CD4-positive, alpha-beta T cell treated with Interleukin-2 at 100 ng/mL for 4 hours (primary cell): ENCODE measurements around the gene BLCAP.
"Not testable (repeated sequence)": the region's sequence is repeated elsewhere in the genome, so short reads cannot be mapped to it uniquely, and the experiment has no call there.

Experiments
- DNase-seq: peaks from one replicate; pipeline ENCODE4 v3.0.0-alpha.2; 2020; ENCODE audit warnings: low spot score

BLCAP gene

DNA sequence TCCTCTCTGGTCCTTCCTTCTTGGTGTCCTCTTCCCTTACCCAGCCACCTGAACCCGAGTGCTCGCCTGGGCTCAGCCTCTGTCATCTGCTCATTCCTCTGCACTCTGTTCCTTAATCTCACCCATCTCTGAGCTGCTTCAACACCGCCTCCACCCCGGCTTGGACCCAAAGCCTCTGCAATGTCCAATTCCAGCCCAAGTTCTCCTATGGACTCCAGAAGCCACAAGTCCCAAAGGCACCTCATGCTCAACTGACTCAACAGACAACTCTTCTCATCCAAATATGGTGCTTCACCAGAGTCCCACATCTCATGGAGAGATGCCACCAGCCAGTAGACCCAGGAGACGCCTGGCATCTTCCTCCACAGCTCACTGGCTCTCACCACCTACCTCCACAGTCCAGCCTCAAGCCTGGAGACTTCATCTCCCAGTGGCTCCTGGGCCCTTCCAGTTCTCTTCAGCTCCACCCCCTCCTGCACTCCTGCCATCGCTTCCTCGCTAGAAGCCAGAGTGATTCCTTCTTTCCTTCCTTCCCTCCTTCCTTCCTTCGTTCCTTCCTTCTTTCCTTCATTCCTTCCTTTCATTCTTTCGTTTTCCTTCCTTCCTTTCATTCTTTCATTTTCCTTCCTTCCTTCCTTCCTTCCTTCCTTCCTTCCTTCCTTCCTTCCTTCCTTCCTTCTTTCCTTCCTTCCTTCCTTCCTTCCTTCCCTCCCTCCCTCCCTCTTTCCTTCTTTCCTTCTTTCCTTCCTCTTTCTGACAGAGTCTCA, 47.6 kb downstream of the BLCAP start:
- DNase-seq: no peak

DNA sequence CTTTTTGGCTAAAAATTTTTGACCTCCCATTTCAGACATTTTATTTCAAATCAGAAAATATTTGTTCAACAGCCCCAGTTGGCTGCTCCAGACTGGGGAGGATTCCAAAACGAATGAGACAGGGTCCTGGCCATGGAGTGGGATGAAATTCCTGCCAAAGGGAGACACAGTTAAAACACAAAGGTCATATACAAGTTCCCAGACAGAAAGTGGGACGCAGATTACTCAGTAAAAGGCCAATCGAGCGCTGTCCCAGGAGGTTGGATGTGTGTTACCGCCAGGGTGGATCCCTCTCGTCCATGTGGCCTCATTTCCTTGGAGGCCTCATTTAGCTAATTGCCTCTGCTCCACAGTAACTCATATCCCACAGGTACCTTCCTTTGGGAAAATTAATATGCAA, 48.4 kb downstream of the BLCAP start:
- DNase-seq: no peak

DNA sequence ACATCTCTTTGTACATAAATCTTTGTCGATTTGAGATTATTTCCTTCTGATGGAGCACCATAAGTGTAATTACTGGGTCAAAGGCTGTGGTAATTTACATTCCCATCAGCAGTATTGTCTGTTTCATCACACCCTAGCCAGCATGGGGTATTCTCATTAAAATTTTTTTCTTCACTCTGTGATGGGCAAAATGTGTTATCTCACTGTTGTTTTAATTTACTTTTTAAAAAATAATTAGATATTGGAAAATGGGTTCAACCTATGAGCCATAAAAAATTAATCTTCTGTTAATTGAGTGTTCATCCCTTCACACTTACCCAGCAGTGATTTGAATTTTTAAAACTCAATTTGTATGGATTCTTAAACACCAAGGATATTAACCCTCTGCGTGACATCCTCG, 50.6 kb downstream of the BLCAP start:
- DNase-seq: no peak

DNA sequence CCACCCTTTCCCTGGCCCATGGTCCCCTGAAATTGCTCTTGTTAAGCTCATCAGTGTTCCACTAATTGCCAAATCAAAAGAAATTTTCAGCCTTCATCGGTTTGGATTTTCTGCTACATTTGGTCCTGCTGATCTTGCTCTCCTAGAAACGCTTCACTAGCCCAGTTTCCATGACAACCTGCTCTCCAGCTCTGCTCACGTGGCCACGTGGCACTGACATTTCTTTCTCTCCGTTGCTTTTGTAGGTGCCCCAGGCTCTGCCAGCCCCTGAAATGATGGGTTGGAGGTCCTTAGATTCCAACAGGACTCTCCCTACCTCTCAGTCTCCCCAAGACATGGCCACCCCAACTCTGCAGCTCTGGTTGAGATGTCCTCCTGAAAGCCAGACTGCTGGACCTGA, 52.4 kb downstream of the BLCAP start:
- no peak for DNase-seq

DNA sequence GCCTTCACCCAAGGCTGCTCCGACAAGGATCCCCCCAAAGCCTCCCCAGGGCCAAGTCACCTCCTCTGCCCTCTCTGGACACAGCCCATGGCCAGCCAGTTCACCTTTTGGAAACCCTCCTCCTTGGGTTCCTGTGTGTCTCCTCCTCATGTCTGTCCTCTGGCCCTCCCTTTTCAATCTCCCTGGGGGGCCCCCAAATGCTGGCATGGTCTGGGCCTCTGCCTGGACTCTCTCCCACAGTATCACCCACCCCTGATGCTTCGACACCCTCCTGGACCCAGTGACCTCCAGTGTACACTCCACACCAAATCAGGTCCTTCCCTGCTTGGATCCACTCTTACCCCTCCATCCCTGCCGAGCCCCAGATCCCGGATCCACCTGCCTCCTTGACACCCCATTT, 53.3 kb downstream of the BLCAP start:
- no peak for DNase-seq

DNA sequence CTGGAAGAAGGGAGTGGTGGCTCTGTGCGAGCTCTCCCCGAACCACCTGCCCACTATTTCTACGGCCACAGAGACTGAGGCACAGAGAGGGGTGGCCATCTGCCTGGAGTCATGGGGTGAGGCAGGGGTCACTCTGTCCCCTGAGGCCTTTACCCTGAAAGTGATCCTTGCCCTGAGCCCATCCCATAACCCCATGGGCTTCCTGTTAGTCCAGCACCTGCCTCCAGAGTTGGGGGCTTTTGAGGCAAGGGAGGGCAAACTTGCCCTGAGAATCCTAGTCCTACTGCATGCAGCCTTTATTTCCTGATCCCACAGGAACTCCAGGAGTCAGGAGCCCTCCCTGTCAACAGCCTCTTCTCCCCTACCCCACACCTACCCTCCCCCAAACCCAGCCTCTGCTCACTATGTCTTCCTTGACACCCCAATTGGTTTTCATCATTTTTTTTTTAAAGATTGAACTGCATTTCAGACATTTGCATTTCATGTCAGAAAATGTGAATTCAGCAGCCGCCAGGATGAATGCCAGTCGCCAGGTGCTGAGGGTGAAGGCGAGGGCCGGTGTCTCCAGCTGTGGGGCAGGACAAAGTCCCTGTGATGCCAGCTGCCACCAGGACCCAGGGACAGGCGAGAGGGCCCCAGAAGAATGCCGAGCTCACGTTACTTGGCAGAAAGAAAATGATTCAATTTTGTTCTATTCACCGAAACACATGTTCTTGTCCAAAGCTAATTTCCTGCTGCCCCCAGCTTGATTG, 54.3 kb downstream of the BLCAP start:
- no peak for DNase-seq

DNA sequence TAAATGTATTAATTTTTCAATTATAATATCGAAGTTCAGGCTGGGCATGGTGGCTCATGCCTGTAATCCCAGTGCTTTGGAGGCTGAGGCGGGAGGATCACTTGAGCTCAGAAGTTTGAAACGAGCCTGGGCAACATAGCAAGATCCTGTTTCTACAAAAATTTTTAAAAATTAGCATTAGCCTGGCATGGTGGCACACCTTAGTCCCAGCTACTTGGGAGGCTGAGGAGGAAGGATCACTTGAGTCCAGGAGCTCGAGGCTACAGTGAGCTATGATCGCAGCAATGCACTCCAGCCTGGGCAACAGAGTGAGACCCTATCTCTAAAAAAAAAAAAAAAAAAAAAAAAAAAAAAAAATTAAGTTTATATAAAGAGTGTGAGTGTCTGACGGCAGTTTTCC, 55.2 kb downstream of the BLCAP start:
- DNase-seq: not testable (repeated sequence)

DNA sequence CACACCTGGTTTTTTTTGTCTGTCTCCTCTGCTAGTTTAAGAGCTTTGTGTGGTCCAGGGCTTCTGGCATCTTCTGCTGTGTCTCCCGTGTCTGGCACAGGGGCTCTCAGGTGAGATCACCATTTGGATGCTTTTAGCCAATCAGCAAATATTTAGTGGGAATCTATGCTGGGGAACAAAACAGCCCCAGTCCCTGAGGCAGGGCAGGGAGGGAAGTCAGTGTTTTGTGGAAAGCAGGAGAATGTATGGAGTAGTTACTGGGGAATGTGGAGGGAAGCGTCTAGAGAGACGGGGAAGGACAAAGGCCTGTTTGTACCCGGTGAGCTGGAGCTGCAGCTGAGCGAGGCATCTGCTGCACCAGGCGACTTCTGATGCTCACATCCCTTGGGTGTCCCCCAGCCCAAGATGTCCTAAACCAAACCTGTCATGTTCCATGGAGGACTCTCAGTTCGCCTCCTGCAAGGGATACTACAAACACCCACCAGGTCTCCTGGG, 55.9 kb downstream of the BLCAP start:
- DNase-seq: no peak

DNA sequence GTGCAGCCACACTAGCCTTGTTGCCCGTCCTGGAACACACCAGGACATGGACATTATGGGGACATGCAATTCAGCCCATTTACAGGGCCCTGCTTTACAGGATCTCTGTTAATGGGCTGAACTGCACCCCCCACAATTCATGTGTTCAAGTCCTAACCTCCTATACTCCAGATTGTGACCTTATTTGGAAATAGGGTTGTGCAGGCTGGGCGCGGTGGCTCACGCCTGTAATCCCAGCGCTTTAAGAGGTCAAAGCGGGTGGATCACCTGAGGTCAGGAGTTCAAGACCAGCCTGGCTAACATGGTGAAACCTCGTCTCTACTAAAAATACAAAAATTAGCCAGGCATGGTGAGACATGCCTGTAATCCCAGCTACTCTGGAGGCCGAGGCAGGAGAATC, 57.5 kb downstream of the BLCAP start:
- DNase-seq: not testable (repeated sequence)

DNA sequence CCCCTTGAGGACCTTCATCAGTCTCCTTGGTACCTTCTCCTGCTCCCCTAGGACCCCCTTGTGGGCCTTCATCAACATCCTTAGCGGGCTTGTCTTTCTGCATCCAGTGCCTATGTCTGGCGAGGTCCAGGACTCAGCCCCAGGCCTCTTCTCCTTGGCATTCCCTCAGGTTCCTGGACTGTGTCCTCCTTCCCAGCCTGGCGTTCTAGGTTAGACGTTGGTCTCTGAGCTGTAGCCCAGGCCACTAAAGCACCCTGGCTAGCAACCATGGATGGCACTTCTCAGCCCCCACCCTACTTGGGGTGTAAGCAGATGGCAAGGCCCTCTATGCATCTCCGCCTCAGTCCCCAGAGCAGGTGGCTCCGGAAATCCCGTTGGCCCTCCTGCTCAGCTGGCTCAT, 58.1 kb downstream of the BLCAP start:
- DNase-seq: no peak

DNA sequence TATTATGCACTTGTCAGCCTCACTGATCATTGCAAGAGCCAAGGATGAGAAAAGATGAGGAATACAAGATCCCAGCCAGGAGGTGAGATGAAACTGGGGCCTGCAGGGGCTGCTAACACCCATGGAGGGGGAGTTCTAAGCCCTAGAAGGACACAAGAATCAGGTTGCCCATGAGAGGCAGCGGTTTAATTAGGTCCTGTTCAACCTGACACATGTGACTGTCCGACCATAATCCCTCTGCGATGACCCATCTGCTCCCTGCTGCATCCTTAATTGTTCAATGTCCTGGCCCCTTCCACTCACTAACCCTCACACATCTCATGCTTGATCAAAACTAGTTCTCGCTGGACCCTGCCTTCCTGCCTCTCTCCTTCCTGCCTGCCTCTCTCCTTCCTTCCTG, 58.8 kb downstream of the BLCAP start:
- DNase-seq: no peak
